Osteocyte (in vitro differentiated cells): ENCODE measurements around the gene CFAP53. TPM values are rescaled to one million over a fixed set of nuclear protein-coding genes. Genes with fewer than 3 reads are reported as not detected.
A peak's percentile ranks its signal among the peaks of the same experiment; 100 is the strongest.

ENCODE experiments used
- DNase-seq: peaks from one replicate; pipeline ENCODE4 v3.0.0; 2021; ENCODE audit warnings: mixed read lengths; ENCODE audit not compliant: unreplicated experiment; ENCODE audit errors: extremely low spot score
- H3K27ac Mint-ChIP-seq: one replicate; pipeline ENCODE4 v1.8.0; 2021; ENCODE audit warnings: mild to moderate bottlenecking, mixed read lengths; ENCODE audit not compliant: unreplicated experiment
- H3K27me3 Mint-ChIP-seq: one replicate; pipeline ENCODE4 v1.8.0; 2021; ENCODE audit warnings: mixed read lengths; ENCODE audit not compliant: unreplicated experiment
- H3K36me3 Mint-ChIP-seq: one replicate; pipeline ENCODE4 v1.8.0; 2021; ENCODE audit warnings: mixed read lengths; ENCODE audit not compliant: unreplicated experiment
- H3K4me1 Mint-ChIP-seq: one replicate; pipeline ENCODE4 v1.8.0; 2021; ENCODE audit warnings: mixed read lengths; ENCODE audit not compliant: unreplicated experiment
- H3K4me3 Mint-ChIP-seq: one replicate; pipeline ENCODE4 v1.8.0; 2021; ENCODE audit warnings: mild to moderate bottlenecking, moderate library complexity, mixed read lengths; ENCODE audit not compliant: unreplicated experiment
- H3K9me3 Mint-ChIP-seq: one replicate; pipeline ENCODE4 v1.8.0; 2021; ENCODE audit warnings: mixed read lengths; ENCODE audit not compliant: unreplicated experiment
- total RNA-seq: library from RNA; stranded (reverse); gene quantifications from 2 replicates; pipeline ENCODE4 v1.2.1, GENCODE V29; 2021
- TF ChIP-seq, protein P1 (sequence below): fragments of 200-600 bp; sonication (generic); IDR thresholded peaks from 2 replicates; pipeline ENCODE4 v1.5.0; 2021; ENCODE audit warnings: antibody characterized with exemption, mild to moderate bottlenecking, moderate library complexity

The CFAP53 gene
- total RNA-seq, 1 donor from 2014 or later = 0.78 TPM

DNA sequence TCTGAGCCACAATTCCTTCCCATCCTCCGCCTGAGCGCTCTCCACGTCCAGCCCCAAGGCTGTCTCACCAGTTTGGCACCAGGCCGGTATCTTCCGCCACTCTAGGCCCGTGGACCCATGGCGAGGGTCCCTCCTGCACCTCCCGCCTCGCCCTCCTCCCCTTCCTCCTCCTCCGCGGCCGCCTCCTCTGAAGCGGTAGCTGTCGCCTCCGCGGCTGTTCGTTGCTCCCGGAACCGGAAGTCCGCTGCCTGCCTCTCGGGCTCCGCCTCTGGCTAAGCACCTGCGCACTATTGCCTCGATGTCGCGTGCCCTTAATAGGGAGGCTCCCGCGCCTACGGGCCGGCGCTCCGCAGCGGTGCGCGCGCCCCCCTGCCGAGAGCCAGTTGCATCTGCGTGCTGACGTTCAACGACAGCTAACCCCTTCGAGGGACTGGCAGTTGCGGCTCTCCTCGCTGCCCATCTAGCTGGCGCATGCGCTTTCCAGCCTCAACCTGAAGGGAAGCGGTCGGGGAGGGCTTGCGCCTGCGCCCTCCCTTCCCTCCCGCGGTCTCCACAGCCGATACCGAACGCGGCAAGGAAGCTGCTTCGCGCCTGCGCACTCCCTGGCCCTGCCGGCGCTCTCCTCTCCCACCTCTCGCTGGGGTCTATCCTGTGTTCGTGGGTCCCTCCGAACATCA is 15.1 kb upstream of the CFAP53 start, which contains the start of gene MBD1:
Gene MBD1 (minus strand): TSS at position 229 of the 677 bp plus-strand sequence. CDS start 1,531 bp downstream, outside the sequence.
- H3K9me3 Mint-ChIP-seq = no peaks in the 10 kb centered on the region
- H3K36me3 Mint-ChIP-seq = peaks cover 30% of the 10 kb centered on the region
- peaks cover 32% of the 10 kb centered on the region for H3K4me1 Mint-ChIP-seq
- TF ChIP-seq, protein P1, sequence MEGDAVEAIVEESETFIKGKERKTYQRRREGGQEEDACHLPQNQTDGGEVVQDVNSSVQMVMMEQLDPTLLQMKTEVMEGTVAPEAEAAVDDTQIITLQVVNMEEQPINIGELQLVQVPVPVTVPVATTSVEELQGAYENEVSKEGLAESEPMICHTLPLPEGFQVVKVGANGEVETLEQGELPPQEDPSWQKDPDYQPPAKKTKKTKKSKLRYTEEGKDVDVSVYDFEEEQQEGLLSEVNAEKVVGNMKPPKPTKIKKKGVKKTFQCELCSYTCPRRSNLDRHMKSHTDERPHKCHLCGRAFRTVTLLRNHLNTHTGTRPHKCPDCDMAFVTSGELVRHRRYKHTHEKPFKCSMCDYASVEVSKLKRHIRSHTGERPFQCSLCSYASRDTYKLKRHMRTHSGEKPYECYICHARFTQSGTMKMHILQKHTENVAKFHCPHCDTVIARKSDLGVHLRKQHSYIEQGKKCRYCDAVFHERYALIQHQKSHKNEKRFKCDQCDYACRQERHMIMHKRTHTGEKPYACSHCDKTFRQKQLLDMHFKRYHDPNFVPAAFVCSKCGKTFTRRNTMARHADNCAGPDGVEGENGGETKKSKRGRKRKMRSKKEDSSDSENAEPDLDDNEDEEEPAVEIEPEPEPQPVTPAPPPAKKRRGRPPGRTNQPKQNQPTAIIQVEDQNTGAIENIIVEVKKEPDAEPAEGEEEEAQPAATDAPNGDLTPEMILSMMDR = peak; percentile 16
- H3K27ac Mint-ChIP-seq = peak within 1 kb of the TSS; percentile 94
- peak; percentile 100 for DNase-seq
- H3K27me3 Mint-ChIP-seq = no peaks in the 10 kb centered on the region
- peak within 1 kb of the TSS; percentile 95 for H3K4me3 Mint-ChIP-seq

- peak overlapping the region; percentile 94 for H3K27ac Mint-ChIP-seq
- no peaks in the 10 kb centered on the region for H3K27me3 Mint-ChIP-seq
- no peak for DNase-seq
- H3K9me3 Mint-ChIP-seq = no peaks in the 10 kb centered on the region
- H3K4me1 Mint-ChIP-seq = peaks cover 28% of the 10 kb centered on the region
- peaks cover 36% of the 10 kb centered on the region for H3K36me3 Mint-ChIP-seq
- TF ChIP-seq, protein P1 = no peak
- peak overlapping the region; percentile 95 for H3K4me3 Mint-ChIP-seq
Measured at GRCh38 chr18:50280707-50281294, 14.5 kb upstream of the CFAP53 start.

DNA sequence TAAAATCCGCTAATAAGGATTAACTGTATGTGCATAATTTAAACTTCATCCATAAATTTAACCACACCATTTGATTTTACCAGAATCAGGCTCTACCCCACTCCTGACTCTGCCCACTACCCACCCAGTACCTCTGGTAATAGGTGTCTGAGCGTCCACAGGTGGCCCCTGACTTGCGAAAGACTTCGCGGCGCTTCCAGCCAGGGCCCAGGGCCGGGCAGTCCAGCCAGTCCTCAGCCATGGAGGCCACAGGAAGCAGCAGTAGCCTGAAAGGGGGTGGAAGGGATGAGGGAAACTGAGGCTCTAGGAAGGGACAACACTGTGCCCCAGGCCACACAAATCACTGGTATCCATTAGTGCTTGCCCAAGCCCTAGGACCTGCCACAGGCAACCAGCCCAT is 13.5 kb upstream of the CFAP53 start:
- Mint-ChIP-seq H3K27me3 (no peaks in the 10 kb centered on the region), H3K27ac (no peak overlapping the region), H3K4me1 (peaks cover 27% of the 10 kb centered on the region), H3K36me3 (peaks cover 42% of the 10 kb centered on the region), H3K4me3 (peak overlapping the region; percentile 95), H3K9me3 (no peaks in the 10 kb centered on the region)
- TF ChIP-seq, protein P1 = no peak
- no peak for DNase-seq

DNA sequence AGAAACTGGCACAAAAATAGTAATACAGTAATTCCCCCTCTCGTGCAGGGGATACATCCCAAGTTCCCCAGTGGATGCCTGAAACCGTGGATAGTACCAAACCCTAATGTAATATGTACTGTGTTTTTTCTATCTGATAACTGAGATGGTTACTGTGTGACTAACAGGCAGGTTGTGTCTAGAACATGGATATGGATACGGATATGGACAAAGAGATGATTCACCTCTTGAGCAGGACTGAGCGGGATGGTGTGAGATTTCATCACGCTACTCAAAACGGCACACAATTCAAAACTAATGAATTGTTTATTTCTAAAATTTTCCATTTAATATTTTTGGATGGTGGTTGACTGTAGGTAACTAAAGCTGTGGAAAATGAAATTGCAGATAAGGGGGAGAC is 11.6 kb upstream of the CFAP53 start:
- H3K36me3 Mint-ChIP-seq = peaks cover 44% of the 10 kb centered on the region
- H3K4me1 Mint-ChIP-seq = peaks cover 23% of the 10 kb centered on the region
- H3K9me3 Mint-ChIP-seq = no peaks in the 10 kb centered on the region
- TF ChIP-seq, protein P1 = no peak
- H3K4me3 Mint-ChIP-seq = no peak overlapping the region
- no peak for DNase-seq
- H3K27ac Mint-ChIP-seq = no peak overlapping the region
- no peaks in the 10 kb centered on the region for H3K27me3 Mint-ChIP-seq

- Mint-ChIP-seq H3K4me1 (peaks cover 17% of the 10 kb centered on the region), H3K27me3 (no peaks in the 10 kb centered on the region), H3K9me3 (no peaks in the 10 kb centered on the region), H3K36me3 (peaks cover 55% of the 10 kb centered on the region), H3K27ac (no peak overlapping the region), H3K4me3 (no peak overlapping the region)
- DNase-seq = peak; percentile 76
- TF ChIP-seq, protein P1 = no peak
Measured at GRCh38 chr18:50276452-50276851, 10.2 kb upstream of the CFAP53 start.
